ENCODE measurements around the gene DYNLT2.

The DYNLT2 gene, protein sequence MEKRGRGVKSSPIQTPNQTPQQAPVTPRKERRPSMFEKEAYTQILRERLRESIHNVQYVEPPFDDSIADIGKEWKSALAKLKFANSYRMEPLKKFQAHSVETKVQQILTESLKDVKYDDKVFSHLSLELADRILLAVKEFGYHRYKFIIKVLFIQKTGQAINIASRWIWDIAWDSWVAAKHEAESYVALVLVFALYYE

DNA sequence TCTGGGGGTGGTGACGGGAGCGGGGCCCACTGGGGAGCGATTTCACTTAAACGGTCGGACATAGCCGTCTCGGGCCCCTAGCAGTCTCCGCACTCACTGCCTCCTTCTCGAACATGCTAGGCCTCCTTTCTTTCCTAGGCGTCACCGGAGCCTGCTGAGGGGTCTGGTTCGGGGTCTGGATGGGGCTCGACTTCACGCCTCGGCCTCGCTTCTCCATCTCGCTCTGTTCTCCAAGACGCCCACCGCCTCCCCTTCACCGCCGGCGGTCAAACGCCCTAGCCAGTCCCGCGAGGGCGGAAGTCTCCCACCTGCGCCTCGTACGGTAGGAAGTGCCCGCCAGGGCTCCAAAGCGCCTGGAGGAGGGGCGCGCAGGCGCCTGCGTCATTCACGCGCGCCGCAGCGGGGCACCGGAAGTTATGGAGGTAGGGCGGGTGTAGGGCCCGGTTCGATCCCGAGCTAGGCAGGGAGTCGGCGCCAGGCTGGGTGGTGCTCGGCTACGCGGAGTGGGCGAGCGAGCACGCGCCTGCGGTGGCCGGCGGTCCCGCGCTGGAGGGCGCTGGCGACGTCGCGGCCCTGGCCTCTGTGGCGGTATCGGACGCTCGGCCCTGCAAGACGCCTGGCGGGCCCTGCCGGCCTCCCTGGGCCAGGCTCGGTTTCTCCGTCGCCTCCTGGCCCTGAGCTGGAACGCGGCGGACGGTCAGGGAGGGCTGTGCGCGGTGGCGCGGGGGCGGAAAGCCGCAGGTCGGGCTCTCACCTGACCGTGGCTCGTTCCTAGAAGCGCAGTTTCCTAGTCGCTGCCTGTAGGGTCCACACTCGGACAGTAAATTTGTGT lies at the start of gene DYNLT2, which contains the start of gene ERMARD:
DYNLT2 (minus strand) TSS at position 331 of the 832 bp plus-strand sequence; CDS start at position 217, 114 bp downstream.
ERMARD (plus strand) TSS at position 381 of the 832 bp plus-strand sequence; CDS start at position 417, 36 bp downstream.
- DNase-seq = peak; percentile 85

DNA sequence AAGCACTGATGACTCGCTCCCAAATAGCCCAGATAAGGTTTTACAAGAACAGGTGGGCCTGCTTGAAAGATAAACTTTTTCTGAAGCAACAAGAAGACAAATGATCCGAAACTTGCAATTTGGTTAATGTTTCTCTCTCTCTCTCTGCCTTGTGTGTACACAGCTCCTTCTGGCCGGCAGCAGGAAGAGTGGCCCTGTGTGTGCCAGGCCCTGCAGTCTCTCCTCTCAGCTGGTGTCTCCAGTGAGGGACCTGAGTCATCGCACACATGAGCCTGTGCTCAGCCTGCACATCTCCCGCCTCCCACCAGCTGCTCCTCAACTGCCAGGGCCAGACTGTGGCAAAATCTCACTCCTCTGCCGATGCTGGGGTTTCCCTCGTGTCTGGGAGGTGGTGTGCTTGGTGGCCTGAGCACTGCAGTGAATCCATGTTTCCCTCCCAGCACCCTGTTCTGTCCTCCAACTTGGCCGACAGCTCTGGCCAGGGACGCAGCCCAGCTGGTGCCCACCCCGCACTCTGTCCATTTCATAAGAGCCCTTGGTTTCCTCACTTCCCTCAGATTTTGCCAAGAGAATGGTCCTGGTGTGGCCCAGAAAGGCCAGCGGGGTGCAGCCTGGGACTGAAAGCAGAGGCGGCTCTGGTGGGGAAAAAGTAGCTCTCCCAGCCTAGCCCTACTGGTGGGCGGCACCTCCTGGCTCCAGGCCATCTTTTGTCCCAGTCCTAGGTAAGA lies 49.5 kb upstream of the DYNLT2 start:
- peak; percentile 62 for DNase-seq

DNA sequence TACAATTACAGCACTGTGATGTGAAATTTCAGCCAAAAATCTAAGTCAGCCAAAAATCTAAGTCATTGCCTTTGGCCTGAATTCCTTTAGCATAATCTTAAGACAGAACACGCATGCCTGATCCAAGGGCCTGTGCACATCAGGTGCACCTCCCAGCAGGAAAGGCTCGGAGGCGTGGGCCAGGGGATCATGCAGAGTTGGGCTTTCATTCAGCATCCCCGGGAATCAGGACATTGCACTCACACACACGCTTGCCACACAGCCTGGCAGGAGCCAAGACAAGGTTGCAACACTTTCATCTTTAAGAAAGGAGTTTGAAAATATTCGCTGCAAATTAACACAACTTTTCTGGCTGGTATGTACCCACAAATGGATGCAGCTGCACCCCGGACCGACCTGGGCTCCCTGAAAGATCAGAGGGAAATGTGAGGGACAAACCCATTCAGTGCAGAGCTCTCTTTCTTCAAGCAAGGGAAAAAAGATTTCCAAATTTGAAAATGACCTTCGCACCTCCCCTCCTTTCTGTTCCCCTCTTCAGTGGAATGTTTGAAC lies 48.8 kb upstream of the DYNLT2 start:
- no peak for DNase-seq

DNA sequence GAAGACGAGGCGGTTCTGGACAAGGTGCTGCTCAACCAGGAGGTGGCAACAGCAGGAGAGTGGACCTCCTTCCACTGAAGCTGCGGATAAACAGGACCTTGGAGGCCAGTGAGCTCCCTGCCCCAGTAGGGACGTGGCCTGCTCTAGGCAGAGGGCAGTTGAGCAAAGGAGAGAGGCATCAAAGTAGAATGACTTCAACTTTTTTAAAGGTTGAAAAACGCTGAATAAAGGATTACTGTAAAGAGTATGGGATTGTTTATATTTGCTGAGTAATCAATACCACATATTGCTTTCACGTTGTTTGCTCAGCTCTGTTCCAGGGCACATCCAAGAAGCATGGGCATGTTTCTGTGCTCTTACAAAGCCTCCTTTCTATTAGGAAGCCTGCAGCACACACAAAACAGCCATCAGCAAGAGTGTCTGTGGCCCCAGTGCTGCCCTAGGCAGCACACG lies 48.1 kb upstream of the DYNLT2 start:
- no peak for DNase-seq

DNA sequence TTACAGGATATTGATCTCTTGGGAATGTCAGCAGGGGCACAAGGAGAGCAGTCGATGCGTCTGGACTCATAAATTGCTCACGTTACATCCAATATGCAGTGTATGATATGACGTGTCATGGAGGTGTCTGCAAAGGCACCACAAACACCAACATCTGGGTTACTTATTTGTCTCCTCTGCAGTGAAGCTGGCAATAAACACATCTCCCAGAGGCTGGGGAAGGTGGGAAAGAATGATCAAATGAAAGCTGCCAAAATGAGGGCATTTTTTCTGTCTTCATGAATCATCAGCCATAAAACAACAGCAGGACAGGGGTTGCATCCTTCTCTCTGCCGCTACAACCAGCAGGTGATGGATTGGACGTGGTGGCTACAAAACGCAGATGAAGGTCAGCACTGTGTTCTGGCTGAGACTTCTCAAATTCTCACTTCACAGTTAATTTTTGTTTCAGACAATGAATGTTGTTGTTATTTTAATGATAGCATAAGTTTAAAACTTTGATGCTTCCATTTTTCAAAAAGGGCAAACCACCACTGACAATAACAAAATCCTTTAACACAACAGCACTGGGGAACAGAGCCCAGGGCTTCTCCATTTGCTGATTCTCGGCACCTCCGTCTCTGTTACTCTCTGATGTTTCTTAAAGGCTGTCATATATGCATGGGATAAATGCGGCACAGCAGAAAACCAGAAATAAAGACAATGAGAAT lies 47.5 kb upstream of the DYNLT2 start:
- DNase-seq = no peak

DNA sequence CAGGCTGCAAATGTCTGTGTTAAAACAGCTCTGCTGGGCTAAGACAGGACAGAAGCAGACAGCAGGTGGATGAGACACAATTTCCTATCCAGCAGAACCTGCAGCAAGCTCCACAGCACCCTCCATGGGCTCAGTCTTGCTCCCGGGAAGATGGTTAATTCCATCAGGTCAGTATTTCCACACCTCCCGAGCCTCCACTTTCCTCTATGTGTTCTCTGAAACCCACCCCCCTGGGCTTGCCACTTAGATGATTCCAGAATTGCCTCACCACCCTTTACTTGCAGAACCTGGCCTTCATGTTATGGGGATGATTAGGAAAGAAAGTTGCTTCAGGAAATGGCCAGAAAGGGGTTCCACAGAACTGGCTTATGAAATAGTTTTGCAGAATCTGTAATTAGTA lies 43.8 kb upstream of the DYNLT2 start:
- DNase-seq = no peak

DNA sequence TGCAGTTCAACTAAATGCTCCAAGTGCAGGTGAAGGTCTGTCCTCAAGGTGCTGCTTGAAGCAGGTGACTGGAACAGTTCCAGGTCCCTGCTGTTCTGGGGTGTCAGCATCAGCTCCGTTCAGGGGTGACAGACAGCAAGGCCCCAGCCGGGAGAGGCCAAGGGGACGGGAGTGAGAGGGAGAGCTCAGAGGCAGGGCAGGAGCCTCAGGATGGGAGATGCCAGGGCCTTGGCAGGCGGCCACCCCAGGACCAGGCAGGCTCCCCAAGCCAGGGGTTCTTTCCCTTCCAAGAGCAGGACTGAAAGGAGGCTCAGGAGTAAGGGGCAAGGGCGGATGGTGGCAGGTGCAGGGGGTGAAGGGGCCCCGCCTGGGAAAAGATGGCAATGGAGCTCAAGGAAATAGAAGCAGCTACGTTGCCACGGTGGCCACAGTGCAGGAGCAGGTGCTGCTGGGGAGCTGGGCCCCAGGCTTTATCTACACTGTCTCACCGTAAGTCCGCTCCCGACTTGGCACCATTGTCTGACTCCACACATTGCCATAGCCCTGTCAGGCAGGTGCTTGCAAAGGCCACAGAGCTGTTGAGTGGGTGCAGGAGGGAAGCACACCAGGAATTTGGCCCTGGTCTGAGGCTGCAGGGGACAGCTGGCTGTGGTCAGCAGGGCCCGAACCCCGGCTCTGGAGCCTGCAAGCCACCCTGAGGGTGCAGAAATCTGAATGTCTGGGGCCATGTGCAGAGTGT lies 43.1 kb upstream of the DYNLT2 start:
- DNase-seq = no peak

DNA sequence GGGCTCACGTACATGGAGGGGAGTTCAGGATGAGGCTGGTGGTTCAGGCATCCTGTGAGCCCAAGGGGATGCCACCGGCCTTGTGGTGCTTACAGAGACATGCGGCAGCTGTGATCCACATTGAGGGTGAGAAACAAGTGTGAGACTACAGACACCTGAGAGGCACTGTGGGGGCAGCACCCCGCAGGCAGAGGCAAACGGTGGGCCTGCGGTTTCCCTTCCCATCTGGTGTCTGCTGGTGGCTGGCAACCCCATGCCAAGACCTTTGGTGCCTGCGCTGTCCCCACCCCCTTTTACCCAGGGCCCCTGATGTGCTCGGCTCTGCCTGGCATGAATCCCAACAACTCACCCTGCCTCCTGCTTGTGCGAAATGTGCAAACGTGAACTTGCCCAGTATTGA lies 42.0 kb upstream of the DYNLT2 start:
- no peak for DNase-seq

DNA sequence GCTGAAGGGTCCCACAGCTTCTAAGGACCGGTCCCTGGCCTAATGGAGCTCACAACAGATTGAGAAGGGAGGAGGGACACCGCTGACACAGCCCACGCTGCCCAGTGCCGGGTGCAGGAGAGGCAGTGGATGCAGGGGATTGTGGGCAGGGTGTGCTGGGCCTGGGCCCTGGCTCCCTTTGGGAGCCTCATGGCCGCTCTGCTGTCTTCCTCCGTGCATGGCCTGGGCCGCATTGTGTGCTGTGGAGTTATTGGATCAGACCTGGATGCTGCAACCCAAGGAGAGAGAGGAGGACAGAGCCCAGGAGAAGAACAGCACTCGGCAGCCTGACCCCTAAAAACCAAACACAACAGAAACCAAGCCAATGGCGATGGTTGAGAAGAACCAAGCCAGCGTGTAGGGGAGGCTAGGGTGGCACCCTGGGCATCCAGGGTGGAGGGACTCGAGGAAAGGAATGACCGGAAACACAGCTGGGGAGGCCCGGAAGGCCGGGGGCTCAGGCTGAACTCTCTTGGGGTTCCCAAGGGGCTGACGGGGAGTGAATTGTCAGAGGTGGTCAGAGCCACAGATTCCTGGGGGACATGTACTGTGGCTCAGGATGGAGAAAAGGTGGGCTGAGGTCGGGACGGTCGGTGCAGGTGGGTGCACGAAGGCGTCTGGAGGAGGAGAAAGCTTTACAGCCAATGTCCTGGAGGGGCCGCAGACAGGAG lies 41.1 kb upstream of the DYNLT2 start:
- DNase-seq = no peak

DNA sequence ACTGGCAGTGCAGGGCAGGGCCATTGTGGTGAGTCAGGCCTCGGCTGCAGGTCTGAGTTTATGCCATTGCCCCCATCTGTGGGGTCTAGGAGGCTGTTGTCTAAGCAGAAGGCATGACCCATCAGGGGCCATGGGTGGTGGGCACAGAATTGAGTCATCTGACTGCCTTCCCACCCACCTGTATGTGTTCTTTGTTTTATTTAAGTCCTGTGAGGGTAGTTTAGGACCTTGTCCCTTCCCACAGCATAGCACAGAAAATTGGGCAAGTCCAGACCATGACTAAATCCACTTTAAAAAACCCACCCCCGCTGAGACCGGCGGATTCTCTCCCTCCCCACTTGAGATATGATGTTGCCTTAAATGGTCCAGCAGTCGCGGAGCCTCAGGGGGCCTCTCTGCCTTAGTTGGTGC lies 40.4 kb upstream of the DYNLT2 start:
- DNase-seq = no peak

DNA sequence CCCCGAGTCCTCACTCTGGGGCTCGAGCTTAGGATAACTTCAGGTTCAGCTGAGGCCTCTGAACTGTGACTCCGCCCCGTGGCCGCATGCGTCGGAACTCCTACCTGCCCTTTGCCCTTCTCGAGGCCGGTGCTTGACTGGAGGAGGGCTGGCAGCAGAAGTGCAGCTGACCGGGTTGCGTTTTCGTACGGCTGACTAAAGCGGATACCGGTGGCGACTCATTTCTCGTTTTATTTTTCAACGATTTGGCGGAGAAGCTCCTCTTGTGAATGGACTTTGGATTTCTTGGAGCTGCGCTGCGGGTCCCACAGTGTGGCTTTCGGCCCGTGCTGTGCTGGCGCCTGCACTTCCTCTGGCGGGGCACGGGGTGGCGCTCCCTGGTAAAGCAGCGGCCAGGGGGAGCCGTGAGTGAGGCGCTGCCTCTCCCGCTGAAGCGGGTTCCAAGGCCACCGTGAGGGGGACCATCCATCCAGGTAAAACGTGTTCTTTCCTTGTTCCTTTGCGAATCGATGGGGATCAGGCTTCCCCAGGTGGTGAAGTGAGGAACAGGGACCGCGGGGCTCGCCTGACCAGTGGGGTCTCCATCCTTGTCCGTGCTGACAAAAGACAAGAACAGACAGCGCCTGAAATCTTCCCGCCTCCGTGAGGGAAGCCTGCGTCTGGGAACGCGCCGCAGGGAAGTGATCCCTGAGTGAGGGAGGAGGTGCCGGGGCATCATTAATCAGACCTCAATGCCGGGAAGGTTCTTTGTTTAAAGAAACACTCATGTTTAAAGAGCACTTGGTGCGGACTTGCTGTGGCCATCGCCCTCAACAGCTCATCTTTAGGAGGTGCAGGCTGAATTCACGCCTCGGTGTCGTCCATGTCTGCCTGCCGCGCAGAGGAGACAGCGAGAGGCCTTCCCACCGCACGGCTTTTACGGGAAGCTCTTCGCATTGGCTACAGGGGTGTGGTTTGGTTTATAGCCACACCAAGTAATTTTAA lies 38.9 kb upstream of the DYNLT2 start:
- peak; percentile 67 for DNase-seq

DNA sequence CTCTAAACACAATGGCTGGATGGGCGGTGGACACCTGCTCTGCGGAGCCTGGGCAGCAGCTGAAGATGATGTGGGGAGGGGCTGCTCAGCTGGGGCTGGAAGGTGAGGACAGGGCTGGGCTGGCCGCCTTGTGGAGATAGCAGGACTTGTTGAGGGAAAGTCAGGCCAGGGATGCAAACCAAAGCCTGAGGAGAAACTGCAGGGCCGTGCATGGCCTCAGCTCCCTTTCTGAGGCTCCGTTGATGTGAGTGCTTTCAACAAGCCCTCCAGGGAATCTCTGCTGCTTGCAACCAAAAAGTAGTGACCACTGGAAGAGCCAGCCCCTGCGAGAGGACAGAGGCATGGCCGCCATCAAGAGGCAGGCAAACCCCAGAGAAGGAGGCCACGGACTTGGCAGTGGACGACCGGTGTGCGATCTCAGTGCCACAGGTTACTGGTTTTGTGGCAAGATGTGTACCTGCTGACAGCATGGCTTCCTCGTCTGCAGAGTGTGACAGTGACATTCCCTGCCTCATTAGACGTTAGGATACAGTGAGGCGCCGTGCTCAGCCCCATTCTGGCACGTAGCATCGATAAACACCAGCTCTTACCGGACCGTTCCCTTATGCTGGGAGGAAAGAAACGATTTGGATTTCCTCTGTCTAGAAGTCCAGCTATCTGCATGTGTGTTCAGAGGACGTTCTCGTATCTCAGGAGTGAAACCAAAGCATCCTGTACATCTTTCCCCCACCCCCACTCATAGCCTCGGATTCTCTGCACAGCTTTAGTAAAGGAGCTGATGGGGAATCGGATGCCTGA lies 38.0 kb upstream of the DYNLT2 start:
- no peak for DNase-seq

DNA sequence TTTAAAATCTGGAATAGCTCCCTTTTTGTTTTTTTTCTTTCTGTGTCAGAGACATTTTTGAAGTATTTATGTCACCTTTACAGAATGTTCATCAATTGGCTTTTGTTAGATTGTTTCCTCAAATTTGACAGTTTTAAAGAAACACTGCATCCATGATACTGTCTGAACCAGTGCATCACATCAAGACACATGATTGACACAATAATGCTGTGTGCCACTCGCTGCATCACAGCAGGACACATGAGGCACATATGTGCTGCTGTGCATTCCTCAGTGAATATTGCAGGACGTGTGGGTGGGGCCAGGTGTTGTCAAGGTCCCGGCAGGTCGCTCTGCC lies 37.4 kb upstream of the DYNLT2 start:
- DNase-seq = no peak

DNA sequence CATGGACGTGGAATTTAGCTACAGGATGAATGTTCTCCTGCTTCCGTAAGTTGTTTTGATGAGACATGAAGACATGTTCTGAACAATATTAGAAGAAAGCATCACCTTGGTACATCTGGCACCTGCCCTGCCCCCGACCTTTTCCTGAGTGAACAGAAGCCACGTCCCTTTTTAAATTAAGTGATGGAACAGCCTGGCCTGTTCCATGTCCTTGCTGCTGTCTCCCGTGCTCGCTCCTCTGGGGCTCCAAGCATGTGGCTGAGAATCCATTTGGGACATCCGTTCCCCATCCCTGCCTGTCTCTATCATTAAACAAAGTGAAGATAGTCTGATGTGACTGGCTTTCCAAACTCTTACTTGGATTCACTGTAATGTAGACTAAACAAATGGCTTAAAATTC lies 36.4 kb upstream of the DYNLT2 start:
- no peak for DNase-seq

DNA sequence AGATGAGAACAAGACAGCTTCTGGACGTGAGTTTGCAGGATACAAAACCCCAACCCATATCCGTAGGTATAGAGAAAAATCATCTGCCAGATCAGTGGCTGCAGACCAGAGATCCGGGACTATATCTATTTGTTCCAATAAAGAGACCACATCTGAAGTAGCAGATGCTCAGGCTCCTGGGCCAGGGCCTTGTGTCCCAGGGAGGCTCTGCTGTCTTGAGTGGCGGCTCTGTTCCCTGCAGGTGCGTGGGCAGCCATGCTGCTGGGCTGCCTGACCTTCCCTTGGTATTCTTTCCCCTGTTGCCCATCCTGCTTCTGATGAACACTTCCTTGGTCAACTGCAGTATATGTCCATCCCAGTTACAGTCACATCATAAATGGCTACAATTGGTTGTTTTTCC lies 35.0 kb upstream of the DYNLT2 start:
- no peak for DNase-seq

DNA sequence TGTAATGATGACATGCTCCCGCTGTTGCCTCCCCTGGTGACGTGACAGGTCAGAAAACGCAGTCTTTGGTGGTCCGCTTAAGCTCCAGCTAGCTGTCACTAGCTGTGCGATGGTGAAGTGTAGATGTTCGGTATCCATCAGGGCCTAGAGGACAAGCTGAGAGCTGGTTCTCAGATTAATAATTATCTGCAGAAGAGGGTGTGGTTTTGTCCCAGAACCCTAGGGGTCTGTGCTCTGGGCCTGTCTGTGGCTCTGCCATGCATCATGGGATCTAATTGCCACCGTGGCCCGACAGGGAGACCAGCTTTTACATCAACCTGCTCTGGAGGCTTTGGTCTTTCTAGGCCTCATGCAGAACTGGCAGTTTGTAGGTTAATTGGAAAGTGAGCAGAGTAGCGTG lies 34.2 kb upstream of the DYNLT2 start:
- DNase-seq = no peak

DNA sequence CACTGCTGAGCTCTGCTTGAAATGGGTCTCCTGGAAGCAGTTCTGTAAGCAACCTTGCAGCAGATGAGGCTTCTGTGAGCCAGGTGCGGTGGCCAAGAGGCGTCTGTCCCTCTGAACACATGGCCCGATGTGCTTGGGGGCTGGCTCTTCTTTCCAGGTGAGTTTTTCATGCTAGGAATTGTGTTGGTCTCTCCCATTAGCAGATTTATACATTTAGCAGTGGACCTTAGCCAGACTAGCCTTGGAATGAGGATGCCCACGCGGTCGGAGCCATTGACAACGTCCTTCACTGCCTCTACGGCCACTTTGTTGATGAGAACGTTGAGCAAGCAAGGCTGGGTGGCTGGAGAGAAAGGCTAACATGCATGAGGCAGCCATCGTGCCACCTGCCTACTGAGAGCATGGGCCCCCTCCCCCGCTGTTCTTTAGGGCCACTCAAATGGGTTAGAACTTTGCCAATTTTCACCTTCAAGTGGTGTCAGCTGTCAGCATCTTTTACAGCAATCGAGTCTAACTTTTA lies 33.5 kb upstream of the DYNLT2 start:
- DNase-seq = no peak

DNA sequence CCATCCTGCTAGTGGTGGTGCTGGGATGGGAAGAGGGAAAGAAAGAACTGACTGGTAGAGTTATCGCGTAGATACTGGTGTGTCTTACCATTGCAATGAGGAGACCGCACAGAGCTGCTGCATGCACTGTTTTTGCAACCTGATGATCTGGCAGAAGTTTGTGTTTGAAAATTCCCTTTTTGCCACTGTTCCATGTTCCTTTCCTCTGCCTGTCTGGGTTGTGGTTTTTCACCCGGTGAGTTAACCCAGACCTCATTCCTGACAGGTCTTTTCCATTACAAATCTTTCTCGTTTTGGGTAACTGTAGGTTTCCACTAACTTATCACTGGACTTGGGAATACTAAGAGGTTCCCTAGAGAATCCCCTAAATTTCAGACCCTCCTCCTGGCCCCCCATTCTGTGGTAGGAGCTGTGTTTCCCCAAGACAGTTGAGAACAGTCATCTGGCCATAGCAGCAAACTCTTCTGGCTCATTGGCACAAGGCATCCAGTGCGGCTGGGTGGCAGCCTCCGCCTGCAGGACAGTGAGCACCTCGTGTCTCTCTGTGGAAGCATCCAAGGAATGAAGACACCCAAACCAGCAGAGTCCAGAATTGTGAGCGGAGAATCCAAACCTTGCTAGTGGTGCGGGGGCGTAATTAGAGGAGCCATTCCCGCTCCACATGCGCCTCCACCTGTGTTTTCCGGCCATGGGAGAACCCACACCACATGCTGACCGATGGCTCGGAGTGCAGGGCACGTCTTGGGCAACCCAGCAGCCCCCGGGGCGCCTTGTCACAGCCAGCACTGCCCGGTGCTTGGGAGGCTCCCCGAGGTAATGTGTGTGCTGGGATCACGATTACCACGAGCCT lies 32.8 kb upstream of the DYNLT2 start:
- DNase-seq = no peak
